HG02763 (cell line): ENCODE data around the gene AASDHPPT.
"Not testable (repeated sequence)": the region's sequence is repeated elsewhere in the genome, so short reads cannot be mapped to it uniquely, and the experiment has no call there.

Experiments used
- ATAC-seq: cut with Tn5 transposase; IDR thresholded peaks from one replicate; pipeline ENCODE4 v1.9.1; 2021; ENCODE audit warnings: mild to moderate bottlenecking, moderate library complexity; ENCODE audit not compliant: unreplicated experiment

Gene AASDHPPT, protein sequence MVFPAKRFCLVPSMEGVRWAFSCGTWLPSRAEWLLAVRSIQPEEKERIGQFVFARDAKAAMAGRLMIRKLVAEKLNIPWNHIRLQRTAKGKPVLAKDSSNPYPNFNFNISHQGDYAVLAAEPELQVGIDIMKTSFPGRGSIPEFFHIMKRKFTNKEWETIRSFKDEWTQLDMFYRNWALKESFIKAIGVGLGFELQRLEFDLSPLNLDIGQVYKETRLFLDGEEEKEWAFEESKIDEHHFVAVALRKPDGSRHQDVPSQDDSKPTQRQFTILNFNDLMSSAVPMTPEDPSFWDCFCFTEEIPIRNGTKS

DNA sequence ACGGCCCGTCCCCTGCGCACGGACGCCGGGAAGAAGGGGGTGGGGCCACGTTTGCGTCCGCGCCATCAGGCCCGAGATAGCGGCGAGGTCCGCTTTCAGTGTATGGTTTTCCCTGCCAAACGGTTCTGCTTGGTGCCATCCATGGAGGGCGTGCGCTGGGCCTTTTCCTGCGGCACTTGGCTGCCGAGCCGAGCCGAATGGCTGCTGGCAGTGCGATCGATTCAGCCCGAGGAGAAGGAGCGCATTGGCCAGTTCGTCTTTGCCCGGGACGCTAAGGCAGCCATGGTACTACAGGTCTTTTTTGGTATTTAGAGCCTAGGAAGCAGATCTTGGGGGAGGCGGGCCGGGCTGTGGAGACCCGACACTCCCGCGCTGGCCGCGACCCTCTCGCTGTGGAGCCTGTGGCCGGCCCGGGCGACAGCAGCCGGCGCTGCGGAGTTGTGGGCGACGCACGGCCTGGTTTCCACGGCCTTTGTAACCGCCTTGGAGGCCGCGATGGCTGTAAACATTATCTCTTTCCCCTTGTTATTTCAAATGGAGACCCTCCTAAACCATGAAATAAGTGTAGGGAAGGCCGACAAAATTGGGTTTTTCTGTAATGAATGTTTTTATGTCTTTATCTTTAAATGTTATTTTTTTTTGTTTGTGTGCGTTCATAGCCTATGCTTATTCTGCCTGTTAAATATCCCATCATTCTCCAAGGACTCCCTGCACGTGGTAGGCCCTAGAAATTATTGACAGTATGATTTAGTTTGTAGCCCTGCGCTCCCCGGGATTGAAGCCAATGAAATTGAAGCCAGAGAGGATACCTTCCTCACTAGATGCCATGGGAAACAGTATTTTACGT, at the start of gene AASDHPPT:
Gene AASDHPPT (plus strand): TSS at position 54 of the 847 bp plus-strand sequence. CDS start 49 bp downstream, at position 103.
- peak; percentile 15 for ATAC-seq

DNA sequence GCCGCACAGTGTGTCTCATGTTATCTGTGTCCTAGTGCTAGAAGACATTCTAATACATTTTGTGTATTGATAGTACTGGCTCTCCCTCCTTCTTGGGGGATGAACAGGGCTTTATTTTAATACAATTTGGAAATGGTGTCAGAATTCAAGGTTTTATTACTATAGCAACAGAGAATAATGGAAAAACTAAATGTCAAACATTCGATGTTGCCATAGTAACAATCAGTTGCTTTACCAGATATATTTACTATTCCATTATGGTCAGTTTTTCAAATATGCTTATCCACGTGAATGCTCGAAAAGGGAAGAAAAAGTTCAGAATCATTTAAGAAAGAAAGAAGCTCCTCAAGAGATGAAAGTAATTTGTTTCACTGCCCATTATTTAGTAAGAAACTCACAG, 46.9 kb upstream of the AASDHPPT start:
- ATAC-seq: no peak

DNA sequence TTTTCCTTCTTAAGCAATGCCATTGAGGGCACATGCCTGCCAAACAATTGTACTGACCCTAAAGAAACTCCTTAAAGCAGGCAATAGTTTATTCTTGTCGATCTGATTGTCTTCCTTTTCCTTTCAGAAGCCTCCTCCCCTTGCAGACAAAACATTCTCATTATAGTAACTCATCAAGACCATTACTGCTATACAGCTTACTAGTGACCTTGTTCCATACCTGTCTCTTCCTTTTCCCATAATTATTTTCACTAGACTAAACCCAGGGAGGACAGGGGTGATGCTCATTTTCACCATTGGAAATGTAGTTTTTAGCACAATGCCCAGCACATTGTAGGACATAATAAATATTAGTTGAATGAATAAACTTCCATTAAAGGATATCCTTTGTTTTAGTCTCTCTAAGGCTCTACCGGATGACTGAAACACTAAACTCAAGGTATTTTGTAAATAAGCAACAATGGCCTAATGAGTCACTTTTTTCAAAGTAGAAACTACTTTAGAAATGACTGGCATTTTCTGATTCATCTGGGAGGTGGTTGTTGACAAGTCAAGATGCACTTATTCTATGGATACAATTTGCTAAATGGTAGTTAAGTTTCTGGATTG, 46.2 kb upstream of the AASDHPPT start:
- no peak for ATAC-seq

DNA sequence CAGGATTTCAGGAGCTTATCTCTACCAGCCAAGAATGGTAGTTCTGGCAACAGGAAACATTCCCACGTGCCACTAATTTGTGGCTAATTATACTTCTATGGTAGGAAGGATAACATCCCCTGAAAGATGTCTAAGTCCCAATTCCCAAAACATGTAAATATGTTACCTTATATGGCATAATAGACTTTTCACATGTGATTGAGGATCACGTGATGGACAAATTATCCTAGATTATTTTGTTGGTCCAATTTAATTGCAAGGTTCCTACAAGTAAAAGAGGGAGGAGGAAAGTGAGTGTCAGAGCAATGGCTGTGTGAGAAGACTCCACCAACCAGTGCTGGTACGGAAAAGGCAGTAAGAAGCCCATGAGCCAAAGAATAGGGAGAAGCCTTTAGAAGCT, 45.5 kb upstream of the AASDHPPT start:
- no peak for ATAC-seq

DNA sequence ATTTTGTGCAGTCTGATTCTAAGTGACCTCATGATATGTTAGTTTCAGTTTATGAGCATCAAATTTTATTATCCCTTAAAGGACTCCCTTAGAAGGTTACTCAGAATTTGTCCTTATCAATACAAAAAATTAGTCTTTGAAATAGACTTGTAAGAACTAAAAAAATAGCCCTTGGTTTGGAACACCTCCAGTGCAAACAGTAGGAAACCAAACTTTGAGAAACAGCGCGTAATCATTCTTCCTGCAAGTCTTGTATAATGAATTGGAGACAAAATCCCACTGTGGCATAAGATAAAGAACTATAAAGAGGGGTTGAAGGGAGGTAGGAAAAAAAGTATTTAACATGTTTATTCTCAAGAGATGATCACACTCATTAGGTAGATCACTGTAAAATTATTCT, 44.6 kb upstream of the AASDHPPT start:
- ATAC-seq: no peak

DNA sequence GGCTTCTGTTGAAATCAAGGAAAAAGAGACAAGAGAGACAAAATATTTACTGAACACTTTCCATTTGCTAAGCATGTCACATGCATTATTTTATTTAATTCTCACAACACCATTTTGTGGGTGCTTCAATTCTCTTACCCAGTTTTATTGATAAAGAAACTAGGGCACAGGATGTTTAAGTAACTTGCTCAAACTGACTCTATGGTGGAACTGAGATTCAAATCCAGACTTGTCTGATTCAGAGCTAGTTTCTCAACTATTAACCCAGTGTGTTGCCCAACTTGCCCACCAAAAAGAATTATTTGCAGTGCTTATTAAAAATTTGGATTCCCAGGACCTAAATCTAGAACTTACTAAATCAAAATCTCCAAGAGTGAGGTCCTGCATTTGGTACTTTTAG, 33.9 kb upstream of the AASDHPPT start:
- ATAC-seq: no peak

DNA sequence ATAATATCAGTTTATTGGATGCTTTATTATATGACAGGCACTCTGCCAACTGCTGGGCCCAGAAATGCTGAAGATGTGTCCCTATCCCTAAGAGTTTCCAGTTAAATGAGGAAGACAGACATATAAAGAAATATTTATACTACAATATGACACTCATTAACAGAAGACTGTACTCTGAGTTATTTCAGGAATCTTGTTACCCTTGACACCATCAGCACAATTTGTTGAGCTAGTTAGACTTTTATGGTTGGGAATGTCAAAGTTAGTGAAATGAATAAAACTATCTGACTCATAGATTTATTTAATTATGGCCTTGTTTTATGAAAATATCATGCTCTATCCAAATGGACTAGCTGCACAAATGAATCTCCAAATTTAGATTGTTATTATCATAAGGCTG, 29.8 kb upstream of the AASDHPPT start:
- ATAC-seq: no peak

DNA sequence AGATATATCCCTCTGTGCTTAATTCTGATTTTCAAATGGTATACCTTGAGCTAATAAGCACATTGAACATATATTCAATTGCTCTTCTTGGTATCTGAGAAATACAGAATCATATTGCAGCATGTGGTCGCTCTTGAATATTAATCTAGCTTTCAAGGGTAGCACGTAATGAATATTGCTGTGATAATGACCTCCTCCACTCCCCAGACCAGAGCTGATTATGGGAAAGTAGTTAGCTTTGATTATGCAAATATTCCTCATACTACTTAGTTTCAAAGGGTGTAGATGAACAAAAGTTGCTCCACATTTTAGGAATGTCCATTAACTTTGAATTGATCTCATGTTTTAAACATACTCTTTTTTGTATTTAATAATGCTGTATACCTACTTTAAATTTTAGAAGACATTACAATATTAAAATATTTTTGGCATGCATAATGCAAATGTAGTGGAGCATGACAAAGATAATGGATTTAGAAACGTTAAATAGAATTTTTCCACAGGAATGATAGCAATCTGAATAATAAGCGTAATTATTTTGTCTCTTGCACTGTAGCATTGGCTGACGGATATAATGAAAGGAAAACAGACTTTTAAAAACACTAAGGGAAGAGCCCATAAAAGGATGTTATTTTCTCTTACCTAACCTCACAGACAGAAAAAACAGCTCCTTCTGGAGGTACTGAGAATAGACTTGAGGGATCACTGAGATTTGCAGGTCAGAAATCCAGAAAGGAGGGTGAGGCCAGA, 27.6 kb upstream of the AASDHPPT start:
- no peak for ATAC-seq

DNA sequence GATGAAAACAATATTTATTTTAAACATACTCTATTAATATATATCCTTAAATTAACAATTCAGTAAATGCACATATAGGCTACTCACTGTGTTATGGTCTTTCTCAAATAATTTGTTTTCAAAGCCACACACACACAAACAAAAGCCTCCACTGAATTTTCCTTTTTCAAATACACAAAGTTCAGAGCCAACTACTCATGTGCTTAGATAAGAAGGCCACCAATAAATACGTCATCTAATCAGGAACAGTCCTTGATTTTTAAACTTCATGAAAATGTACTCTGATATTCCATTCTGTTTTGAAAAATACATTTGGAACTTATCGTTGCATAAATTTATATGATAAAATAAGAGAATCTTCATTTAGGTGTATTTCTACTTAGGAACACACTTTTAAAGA, 26.4 kb upstream of the AASDHPPT start:
- ATAC-seq: no peak

DNA sequence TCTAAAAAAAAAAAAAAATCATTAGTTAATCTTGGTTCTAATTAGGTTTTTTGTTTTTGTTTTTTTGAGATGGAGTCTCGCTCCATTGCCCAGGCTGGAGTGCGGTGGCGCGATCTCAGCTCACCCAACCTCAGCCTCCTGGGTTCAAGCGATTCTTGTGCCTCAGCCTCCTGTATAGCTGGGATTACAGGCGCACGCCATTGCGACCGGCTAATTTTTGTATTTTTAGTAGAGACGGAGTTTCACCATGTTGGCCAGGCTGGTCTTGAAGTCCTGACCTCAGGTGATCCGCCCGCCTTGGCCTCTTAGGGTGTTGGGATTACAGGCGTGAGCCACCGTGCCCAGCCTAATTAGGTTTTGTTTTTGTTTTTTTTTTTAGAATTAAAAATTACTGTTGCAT, 19.1 kb upstream of the AASDHPPT start:
- not testable (repeated sequence) for ATAC-seq

DNA sequence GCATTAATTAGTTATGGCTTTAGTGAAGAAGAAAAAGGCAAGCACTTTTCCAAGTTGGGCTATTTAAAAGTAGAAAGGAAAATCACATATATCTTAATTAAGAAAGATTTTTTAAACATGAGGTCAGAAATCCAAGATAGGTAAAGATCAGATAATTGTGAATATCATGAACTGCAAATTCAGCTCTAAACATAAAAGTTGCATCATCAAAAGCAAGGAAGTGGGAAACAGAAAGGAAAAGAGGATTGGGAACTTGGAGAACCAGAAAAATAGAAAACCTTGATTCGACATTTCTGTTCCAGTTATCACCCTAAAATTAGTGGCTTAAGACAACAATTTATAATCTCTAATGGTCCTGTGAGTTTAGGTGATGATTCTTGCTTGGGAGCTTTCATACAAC, 17.8 kb upstream of the AASDHPPT start:
- no peak for ATAC-seq

DNA sequence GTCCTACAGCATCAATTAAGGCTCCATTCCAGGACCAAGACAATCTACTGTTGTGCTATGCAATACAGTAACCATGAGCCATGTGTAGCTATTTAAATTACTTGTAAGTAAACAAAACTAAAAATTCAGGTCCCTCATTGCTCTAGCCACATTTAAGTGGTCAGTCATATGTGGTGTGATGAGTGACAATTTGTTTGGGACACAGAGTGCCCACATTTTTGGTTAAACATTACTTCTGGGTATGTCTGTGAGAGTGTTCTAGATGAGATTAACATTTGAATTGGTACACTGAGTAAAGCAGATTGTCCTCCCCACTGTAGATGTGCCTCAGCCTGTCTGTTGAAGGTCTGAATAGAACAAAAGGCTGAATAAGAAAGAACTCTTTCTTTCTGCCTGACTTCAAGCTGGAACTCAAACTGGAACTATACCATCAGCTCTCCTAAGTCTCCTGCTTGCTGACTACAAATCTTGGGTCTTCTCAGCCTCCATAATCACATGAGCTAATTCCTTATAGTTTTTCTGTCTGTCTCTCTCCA, 16.1 kb upstream of the AASDHPPT start:
- ATAC-seq: no peak

DNA sequence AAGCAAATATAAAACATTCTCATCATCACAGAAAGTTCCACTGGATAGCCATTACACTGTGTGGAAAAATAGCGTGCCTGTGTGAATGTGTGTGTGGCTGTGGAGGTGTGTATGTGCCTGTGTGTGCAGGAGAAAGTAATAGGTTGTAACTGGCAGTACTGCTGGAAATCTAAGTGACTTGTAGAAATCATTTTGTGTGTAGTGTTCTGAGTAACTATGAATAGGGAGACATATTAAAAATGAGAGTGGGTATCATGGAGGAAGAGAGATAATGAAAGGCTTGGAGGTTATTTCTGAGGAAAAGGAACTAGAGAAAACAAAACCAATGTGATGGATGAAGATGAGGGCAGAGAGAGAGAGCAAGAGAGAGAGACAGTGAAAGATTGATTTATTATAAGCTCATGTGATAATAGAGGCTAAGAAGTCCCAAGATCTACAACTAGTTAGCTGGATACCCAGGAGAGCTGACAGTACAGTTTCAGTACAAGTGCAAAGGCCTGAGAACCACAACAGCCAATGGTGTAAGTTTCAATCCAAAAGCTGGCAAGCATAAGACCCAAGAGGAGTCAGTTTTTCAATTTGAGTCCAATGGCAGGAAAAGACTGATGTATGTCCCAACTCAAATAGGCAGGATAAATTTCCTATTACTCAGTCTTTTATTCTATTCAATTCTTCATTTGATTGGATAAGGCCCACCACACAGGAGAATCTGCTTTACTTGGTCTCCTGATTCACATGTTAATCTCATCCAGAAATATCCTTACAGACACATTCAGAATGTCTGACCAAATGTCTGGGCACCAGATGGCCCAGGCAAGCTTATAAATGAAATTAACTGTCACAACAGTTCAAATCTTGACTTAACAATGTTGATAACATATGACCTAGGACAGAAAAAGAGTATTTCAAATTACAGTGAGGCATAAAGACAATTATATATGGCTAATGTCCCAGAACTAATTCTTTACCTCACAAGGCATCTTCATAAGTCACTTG, 15.2 kb upstream of the AASDHPPT start:
- no peak for ATAC-seq

DNA sequence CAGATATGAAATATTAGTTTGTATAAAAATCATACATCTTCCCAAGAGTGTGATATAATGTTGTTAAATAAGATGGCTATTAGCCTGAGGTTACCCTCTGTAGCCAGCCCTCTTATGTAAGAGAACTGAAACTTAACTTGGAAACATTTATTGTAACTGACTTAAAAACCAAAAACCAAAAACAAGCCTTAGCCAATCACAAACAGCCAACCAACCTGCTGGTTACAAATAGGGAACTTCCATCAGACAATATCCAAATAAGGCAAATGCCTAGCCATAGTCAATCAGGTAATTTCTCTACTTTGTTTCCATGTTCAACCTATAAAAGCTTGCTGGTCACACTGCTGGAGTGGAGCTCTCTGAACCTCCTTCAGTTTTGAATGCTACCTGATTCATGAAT, 14.5 kb upstream of the AASDHPPT start:
- ATAC-seq: no peak

DNA sequence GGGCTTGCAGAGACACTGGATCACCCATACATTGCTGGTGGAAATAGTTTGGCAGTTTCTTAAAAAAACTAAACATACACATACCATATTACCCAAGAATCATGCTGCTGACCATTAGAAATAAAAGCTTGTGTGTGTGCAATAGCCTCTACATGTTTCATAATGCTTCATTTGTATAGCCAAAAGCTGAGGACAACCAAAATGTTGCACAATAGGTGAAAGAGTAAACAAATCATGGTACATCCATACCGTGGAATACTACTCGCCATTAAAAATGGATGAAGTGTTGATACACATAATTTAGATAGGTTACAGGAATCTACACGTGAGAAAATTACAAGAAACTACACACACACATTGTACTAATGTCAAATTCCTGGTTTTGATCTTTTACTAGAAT, 6.9 kb upstream of the AASDHPPT start:
- ATAC-seq: no peak

DNA sequence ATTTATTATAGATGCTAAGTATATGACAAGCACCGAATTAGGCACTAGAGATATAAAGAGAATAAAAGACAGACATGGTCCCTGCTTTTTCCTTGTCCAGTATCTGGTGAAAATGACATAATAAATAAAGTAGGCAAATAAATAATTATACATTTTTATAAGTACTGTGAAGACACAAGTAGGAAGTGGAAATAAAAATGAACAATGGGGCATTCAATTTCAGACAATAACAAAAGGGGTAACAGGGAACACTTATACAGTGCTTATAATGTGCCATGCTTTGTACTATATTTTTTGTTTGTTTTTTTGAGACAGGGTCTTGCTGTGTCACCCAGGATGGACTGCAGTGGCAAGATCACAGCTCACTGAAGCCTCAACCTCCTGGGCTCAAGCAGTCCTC, 4.7 kb upstream of the AASDHPPT start:
- ATAC-seq: no peak

DNA sequence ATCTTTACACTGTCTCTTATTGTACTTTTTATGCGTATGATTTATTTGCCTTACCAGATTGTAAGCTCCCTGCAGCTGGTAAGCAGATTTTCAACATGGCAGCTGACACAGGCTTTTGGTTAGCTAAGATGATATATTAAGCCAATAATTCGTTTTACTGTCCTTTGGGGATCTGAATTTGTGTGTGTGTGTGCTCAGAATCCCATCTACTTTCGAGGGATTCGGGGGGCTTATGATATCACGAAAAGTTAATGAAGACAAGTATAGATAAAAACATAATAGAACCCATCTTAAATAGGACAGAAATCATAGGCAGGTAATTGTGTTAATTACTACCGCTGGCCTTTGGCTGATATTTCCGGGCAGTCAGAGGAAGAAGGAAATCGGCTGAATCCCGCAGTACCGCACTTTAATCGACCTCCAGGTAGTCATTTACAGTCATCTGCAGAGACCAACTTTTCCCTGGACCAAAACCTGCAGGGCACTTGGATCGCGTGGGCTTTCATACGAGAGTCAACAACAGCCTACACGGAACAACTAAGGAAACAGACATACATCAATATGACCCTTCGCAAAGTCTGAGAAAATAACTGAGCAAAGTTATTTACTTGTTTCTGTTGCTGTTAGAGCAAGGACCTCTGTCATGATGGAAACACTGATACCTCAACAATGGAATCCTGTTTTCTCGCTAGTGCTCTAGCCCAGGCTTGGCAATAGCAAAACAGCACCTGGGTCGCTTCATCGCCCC, 1.1 kb upstream of the AASDHPPT start:
- ATAC-seq: no peak

DNA sequence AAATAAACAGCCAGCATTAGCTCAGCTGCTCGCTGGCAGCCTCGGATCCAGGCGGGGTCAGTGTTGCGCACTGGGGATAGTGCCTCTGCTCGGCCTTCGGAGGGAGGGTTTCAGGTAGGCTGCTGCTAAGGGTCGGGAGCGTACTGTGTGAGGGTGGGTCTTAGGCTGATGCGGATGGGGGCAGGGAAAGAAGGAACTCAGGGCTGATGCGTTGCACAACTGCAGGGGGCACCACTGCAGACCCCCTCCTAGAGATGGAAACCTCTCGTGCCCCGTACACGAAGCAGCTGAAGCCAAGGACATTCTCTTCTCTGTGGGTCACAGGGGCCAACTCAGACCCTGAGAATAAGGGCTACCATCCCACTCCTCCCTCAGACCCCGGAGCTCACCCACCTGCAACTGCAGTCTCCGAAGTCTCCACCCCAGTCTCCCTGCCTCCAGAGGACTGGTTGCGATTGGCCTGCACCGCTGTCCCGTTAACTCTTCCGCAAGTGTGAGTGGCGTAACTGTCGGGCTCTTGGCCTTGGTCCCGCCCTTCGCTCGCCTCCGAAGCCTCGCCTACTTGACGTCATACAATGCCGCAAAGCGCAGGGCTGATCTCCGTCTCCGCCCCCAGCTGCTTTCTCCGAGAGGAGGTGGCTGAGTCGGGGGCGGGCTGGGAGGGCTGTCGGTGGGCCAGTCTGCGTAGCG, 398 bp upstream of the AASDHPPT start, which contains the start of gene KBTBD3:
Gene KBTBD3 (minus strand): TSS at position 429 of the 690 bp plus-strand sequence. CDS start 18,250 bp downstream, outside the sequence.
- peak; percentile 95 for ATAC-seq
